GM04503 (cell line): ENCODE results near the gene FAM20C.
"Not testable (repeated sequence)": the region's sequence is repeated elsewhere in the genome, so short reads cannot be mapped to it uniquely, and the experiment has no call there.

Experiments
- DNase-seq: peaks from one replicate; pipeline ENCODE4 v3.0.0-alpha.2; 2012; ENCODE audit warnings: low read depth

FAM20C gene

DNA sequence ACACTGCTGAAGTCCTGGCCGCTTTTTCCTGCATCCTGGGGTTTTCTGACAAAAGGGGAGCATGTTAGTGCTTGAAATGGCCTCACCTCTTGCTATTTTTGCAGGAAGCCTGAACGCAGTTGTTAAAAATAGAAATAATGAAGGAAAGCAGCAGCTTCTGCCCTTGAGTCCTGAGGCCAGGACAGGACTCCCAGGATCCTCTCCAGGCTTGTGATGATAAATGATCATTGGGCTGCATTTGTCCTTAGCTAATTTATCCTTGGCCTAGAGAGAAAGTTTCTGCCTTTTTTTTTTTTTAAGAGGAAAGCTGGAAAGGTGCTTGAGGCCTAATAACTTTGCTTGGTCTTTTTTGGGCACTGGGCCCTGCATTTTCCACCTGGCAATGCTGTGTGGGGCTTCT lies 17.7 kb upstream of the FAM20C start:
- no peak for DNase-seq

DNA sequence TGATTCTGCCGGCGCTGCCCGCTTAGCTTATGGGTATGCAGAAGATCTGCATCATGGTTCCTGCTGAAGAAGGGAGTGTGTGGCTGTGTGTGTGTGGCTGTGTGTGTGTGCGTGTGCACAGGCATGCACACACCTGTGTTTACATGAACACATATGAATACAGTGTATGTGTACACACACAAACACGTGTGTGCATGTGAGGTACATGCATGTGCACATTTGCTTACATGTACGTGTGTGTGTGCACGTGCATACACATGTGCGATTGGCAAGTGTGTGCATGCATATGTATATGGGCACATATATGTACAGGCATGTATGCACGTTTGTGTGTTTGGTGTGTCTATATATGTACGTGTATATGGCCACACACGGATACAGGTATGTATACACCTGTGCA lies 16.4 kb upstream of the FAM20C start:
- DNase-seq = no peak

- no peak for DNase-seq
These were observed 16.0 kb upstream of the FAM20C start for GRCh38 chr7:176381-176780.

DNA sequence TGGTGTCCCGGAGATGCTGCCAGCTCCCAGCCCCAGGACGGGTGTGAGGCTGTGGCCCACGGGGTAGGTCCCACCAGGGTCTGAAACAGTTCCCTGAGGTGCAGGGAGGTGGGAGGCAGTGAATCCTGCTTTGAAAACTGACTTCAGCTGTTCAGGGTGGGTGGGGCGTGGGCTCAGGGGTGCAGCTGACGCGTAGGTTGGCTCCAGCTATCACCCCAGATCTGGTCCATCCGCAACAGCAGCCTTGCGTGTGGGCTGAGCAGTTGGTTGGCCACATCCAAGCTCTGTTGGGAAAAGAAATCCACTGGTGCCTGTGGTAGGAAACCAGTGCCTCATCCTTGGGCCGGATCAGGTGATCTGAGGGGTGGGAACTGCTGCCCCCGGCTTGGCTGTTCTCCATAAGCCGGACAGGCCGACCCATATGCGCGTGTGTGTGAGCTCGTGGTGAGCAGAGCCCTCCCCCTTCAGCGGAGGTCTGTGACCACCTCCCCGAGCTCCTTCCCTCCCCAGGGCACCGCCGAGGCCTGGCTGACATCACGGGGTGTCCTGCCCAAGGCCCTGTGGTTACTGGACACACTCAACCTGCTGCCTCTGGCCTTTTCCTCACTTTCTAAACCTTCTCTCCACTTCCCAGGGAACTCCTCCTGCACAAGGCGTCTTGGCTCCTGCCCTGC lies 15.4 kb upstream of the FAM20C start:
- no peak for DNase-seq

DNA sequence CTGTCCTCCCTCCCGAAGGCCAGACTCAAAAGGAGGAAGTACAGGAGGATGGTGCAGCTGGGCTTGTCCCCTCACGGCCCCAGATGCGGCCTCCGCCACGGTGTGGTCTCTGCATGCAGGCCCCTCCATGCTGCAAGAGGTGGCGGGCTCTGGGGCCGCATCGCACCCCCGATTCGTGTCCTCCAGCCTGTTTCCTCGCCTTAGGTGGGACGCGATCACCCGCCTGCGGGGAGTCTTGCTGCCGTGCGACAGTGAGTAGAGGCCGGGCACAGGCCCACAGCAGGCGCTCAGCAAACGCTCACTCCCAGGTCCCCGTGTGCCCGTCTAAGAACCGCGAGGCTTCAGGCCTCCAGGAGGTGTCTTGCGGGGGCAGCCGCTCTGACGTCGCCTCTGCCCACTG lies 13.9 kb upstream of the FAM20C start:
- DNase-seq = no peak

- no peak for DNase-seq
These were observed 13.1 kb upstream of the FAM20C start for GRCh38 chr7:179209-179681.

DNA sequence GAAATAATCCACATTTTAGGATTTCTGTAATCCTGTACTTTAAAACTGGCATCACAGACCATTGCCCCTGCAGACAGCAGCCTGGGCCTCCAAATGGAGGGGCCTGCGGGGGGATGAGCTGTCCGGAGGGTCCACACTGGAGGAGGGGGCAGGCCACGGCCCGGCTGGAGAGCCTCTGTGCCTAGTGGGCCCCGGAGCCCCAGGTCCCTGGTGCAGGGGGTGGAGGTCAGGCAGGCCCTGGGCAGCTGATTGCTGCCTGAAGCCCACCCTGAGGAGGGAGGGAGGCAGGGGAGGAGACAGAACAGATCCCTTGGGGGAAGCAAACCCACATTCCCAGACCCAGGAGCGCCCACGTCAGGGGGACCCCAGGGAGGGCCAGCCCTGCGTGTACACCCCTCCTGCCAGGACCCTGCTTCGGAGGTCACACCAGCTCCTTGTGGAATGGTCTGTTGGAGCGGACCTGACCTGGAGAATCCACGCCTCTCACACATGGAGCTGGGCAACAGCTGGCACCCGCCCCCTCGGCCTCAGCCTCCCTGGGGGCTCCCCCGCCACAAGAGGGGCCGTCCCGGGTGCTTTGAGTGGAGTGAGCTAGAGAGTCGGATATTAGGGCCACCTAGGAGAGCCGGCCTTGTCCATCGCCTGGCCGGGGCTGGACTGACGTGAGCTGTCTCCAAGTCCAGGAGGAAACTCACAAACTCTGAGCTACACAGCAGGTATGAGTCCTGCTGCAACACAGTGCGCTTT lies 12.2 kb upstream of the FAM20C start:
- no peak for DNase-seq

DNA sequence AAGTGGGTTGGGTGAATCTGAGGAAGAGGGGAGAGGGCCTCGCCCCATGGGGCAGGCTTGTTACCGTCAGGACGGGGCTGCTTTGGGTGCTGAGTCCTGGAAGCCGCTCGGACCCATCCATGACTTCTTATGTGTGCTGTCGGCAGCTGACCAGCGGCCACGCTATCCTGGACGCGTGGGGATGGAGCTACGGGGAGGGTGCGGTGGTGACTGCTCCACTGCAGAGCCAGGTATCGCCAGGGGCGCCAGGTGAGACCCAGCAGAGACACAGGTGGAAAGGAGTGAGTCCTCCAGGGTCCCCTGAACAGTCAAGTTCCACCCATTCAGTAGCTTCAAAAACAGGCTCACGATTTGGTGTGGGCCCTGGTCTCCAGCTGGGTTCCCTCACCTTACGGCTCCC lies 10.6 kb upstream of the FAM20C start:
- no peak for DNase-seq

DNA sequence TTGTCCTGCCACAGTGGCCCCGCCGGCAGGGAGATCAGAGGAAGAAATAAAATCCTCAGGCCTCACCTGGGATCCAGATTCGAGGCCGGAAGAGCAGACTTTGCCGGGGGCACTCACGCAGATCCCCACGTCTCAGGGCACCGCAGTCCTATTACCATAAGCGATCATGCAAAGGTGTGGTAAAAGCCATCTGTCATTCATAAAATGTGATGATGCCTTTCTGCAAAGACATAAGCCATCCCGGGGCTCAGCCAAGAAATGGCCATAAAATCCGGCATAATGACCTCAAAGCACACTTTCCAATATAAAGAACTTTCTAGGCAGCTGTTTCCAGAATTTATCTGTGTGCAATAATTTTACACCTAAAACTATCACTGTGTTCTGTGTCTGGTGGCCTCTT lies 9.9 kb upstream of the FAM20C start:
- not testable (repeated sequence) for DNase-seq

DNA sequence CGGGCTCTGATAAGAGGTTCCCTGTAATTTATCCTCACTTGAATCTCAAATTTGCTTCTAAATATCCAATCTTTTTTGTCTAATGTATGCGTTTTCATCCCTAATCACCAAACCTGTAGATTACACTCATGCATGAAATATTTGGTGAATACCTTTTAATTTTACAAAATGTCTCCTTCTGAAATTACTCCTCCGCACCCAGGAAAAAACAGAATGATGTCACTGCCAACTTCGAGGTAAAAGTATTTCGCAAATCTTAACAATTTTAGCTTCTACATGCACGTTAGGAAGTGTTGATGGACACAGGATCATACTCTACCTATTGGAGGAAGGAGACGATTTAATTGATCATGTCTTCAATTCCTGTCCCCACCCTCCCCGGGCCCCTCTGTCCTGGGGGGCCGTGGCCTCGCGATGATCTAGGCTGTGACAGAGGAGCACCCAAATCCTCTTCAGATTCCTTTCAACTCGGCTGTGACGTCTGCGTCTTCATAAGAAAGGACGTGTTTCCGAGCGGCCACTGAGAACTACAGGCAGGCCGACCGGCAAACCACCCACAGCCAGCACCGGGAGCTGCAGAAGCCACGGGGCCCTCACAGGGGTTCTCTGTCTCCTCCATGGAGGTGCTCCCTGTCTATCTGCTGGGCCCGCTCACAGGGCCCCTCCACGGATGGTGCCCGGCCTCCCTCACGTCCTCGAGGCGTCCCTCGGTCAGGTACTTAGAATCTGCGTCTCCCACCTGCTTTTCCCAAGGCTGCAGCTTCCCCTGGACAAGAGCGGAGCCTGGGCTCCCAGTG lies 8.7 kb upstream of the FAM20C start:
- no peak for DNase-seq

DNA sequence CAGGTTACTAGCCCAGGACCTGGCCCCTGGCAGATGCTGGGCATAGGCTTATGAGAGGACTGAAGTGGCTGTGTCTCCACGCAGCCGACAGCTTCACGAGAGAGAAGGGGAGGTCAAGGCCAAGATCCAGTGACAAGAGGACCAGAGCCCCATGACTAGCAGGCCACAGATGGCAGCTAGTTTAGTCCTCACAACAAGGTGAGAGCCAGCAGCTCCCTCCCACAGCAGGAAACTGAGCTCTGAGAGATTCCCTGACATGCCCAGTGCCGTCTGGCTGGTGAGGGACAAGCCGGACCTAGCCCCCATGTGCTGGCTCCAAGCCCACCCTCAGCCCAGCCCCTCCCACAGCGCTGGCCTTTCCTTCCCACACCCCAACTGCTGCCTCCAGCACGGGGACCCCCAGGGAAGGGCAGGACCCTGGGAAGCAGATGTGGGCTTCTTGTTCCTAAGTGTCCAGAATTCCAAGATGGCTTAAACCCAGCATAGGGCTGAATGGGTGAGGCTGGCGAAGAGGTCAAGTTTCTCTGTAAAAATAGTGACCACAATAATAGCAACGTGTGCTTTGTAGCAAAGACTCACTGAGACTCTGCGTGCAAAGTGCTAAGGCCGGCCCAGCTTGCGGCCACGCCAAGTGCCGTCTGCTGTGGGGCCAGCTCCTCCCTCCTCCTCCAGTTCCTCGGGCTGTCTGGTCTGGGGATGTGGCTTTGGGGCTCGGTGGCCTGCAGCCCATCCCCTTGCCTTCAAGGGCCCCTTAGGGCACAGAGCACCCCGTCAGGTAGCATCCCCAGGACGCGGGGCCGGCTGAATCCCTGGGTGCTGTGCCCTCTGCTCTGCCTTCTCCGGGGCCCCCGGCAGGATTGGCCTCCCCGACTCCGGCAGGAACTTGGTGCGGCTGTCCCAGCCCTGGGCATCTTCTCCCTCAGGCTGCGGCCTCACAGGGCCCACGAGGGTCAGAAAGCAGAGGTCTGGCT lies 7.8 kb upstream of the FAM20C start:
- no peak for DNase-seq

DNA sequence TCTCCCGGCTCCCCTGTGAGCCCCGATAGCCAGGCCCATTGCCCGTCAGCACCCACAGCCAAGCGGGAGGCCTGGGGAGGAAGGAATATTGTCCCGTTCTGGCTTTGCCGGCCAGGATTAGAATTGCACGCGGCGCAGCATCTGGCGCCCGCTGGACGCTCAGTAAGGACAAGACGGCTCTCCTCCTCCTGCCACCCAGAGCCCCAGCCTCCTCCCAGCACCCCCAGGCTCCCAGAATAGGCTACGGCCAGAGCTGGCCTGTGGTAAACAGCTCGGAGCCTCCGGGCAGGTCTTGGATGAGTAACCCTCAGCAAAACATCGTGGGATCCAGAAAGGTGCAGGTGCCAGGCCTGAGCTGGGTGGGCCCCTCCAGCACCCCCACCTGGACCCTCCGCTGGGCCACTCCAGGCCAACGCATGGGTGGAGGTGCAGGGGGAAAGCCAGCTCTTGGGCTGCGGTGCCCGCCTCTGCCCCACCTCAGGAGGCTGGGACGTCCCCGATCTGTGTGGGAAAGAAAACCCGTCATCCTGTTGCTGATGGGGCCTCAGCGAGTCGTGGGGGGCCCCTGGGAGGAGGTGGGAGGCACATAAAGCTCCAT lies 5.8 kb upstream of the FAM20C start:
- DNase-seq = no peak

DNA sequence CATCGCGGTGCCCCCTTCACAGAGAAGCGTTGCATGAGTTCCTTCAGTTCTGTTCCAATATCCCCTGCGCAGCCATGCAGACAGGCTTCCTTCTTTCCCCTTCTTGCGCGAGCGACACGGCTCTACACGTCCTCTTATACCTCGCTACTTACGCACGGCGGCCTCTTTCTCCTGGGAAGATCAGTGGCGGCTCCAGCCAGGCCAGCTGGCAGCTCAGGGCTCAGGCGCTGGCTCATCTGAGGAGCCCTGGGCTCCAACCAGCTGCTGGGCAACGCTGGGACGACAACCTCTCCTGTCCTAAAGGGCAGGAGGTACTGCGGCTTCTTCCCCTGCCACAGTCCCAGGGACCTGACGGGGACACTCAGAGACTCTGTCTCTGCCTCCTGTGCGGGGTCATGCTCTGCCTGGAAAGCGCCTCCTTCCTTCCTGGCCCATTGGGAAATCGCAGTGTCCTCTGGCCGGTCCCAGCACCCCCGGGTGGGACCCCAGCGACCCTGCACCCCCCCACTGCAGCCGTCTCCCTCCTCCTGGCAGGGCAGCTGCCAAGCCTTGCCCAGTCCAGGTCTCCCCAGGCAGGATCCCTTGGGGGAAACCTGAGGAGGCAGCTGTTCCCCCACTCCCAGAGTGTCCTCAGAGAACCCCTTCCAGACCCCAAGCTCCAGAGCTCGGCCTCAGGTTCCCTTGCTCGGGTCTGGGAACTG lies 5.0 kb upstream of the FAM20C start:
- no peak for DNase-seq

- DNase-seq = no peak
These were observed 4.2 kb upstream of the FAM20C start for GRCh38 chr7:188174-188573.

DNA sequence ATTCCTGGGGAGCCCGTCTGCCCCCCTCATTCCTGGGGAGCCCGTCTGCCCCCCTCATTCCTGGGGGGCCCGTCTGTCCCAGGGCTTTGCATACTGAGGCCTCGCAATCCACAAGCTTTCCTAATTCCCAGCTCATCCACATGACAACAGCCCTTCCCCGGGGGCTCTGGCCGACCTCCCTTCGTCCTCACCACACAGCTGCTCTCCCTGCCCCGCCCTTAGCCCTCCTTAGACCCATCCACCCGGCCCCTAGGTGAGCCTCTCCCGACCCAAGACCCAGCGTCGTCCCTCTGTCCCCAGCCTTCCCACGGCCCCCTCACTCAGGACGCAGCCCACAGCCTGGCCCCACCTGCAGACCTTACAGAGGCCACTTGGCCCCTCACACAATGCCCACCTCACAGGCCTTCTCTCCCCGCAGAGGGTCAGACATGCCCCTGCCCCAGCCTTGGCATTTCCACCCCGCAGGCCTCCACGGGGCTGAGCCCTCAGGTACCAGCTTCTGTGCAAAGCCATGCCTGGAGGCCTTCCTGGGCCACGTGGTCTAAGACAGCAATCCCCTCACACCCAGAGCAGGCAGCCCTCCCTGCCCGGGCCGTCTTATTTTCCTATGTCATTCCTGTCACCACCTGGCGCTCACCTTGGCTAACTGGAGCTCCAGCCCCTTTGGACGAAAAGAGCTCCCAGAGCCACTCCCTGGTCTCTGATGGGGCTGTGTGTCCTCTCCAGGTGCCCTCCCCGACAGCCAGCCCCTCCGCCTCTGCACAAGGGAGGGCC lies 3.5 kb upstream of the FAM20C start:
- no peak for DNase-seq

- no peak for DNase-seq
These were observed 2.7 kb upstream of the FAM20C start for GRCh38 chr7:189719-190118.

GRCh38 chr7:190196-190595 lies 2.2 kb upstream of the FAM20C start:
- DNase-seq = no peak

DNA sequence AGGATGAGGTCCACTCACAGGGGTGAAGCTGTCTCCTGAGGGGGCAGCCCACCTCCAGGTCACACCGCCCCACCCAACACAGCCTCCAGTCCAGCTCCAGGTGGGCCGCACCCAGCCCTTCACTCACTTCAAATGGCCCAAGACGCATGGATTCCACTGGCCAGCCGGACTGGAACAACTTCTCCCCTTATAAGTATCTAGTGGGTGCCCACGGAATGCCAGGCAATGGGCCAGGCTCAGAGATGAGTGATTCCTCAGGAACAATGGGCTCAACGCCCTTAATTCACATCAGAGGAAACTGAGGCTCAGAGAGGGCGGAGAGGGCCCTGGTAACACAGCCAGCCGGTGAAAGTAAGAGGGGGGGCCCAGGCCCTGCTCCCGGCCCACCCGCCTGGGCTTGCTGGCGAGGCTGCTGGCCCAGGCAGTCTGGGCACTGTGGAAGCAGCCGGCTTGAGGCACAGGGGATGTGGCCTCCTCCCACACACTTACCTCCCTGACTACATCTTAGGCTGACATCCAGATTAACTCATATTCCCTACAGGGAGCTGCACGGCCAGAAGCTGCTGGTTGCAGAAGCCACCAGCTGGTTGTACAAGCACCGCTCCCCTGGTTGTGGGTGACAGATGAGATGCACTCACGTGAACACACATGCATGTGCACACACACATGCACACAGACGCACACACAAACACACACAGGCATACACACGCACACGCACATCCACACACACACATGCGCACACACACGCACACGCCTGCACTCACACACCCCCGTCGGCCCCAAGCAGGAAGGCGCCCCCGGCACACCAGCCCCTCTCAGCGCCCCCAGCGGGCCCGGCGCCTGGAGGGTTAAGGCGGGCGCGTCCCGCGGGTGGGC lies 1.0 kb upstream of the FAM20C start:
- peak; percentile 57 for DNase-seq
